ENCODE measurements around the gene MKNK2.

Gene MKNK2

DNA sequence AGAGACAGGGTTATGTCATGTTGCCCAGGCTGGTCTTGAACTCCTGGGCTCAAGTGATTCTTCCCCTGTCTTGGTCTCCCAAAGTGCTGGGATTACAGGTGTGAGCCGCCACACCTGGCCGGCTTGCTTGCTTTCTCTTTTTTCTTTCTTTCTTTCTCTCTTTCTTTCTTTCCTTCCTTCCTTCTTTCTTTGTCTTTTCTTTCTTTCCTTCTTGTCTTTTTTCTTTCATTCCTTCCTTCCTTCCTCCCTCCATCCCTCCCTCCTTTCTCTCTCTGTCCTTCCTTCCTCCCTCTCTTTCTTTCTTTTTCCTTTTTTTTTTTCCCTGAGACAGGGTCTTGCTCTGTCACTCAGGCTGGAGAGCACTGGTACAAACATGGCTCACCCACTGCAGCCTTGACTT, 28.8 kb downstream of the MKNK2 start:
- TF ChIP-seq GATA1 (IDR thresholded peaks at IDR 0.05; ENCODE audit: low read depth, low read length) (no peak), POLR2A (IDR thresholded peaks at IDR 0.05; ENCODE audit: low read length) (no peak)
- no peak for DNase-seq

DNA sequence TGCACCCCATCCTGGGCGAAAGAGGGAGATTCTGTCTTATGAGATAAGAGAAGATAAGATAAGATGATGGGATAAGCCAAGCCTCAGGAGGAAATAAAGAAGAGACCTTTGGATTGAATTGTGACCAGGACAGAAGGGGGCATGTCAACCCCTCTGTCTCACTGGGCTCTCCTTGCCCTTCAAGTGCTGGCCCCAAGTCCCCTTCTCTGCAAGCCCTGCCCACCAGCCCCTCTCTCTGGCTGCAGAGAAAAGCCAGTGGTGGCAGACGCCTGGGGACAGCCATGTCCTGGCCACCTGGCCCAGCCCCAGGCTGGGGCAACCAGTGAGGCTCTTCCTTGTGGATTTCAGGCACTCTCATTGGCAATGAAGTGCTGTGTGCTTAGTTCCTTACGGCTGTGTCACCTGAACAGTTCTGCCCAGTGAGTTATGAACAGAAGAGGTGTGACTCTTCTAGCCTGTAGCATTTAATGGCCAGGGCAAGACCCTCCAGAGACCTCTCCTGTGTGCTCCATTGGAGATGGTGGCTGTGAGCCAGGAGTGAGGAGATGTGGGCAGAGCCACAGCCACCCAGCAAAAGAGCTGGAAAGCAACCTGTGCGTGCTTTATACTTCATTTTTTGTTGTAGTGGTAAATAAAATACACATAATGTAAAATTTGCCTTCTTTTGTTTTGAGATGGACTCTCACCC, 29.4 kb downstream of the MKNK2 start:
- DNase-seq, result no peak
- TF ChIP-seq POLR2A (IDR thresholded peaks at IDR 0.05; ENCODE audit: low read length), result no peak
- TF ChIP-seq GATA1 (IDR thresholded peaks at IDR 0.05; ENCODE audit: low read depth, low read length), result no peak

DNA sequence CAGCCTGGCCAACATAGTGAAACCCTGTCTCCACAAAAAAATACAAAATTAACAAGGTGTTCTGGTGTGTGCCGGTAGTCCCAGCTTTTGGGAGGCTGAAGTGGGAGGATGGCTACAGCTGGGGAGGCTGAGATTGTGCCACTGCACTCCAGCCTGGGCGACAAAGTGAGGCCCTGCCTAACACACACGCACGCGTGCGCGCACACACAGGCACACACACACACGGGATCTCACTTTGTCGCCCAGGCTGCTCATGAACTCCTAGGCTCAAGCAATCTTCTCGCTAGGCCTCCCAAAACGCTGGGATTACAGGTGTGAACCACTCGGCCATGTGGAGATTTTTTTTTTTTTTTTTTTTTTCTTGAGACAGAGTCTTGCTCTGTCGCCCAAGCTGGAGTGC, 32.3 kb downstream of the MKNK2 start:
- no peak for TF ChIP-seq POLR2A (IDR thresholded peaks at IDR 0.05; ENCODE audit: low read length)
- no peak for TF ChIP-seq GATA1 (IDR thresholded peaks at IDR 0.05; ENCODE audit: low read depth, low read length)
- DNase-seq, result no peak

DNA sequence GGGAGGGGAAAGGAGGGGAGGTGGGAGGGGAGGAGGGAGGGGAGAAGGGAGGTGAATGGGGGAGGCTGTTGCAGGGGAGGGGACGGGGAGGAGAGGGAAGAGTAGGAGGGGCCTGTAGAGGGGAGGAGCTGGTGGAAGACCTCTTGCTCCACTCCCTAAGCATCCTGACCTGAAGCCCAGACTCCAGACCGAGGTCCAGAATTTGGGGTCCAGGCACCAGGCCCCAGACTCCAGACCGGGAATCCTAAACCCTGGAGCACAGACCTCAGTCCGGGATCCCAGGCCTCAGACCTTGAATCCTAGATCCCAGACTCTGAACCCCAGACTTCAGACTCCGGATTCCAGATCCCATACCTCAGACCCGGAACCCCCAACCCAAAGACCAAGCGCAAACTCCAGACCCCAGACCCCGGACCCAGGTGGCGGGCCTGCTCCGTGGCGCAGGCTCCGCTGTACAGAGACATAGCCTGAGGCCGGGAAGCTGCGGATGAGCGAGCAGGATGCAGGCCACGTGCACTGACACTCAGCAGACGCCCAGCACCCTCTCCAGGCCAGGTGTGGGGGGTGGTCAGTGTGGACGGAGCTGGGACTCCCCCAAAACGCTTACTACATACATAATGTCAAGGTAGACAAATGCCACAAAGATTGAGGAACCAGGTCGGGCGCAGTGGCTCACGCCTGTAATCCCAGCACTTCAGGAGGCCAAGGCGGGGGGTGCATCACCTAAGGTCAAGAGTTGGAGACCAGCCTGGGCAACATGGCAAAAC, 34.8 kb downstream of the MKNK2 start:
- DNase-seq, result peak; percentile 62 to 70
- TF ChIP-seq POLR2A (IDR thresholded peaks at IDR 0.05; ENCODE audit: low read length), result no peak
- TF ChIP-seq GATA1 (IDR thresholded peaks at IDR 0.05; ENCODE audit: low read depth, low read length), result no peak

DNA sequence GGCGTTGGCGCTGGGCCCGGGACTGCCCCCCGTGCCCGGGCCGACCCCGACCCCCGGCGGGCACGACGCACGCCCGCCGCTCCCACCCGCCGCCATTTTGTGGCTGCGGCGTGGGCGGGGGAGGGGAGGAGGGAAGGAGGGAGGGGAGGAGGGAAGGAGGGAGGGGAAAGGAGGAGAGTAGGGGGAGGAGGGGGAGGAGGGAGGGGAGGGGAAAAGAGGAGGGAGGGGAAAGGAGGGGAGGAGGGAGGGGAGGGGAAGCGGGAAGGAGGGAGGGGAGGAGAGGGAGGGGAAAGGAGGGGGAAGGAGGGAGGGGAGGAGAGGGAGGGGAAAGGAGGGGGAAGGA, 35.5 kb downstream of the MKNK2 start, which contains the start of gene BTBD2:
BTBD2 (minus strand) TSS at position 107 of the 343 bp plus-strand sequence; CDS start at position 96, 11 bp downstream.
- TF ChIP-seq GATA1 (IDR thresholded peaks at IDR 0.05; ENCODE audit: low read depth, low read length), result no peak
- no peak for TF ChIP-seq POLR2A (IDR thresholded peaks at IDR 0.05; ENCODE audit: low read length)
- peak; percentile 66 to 69 for DNase-seq

DNA sequence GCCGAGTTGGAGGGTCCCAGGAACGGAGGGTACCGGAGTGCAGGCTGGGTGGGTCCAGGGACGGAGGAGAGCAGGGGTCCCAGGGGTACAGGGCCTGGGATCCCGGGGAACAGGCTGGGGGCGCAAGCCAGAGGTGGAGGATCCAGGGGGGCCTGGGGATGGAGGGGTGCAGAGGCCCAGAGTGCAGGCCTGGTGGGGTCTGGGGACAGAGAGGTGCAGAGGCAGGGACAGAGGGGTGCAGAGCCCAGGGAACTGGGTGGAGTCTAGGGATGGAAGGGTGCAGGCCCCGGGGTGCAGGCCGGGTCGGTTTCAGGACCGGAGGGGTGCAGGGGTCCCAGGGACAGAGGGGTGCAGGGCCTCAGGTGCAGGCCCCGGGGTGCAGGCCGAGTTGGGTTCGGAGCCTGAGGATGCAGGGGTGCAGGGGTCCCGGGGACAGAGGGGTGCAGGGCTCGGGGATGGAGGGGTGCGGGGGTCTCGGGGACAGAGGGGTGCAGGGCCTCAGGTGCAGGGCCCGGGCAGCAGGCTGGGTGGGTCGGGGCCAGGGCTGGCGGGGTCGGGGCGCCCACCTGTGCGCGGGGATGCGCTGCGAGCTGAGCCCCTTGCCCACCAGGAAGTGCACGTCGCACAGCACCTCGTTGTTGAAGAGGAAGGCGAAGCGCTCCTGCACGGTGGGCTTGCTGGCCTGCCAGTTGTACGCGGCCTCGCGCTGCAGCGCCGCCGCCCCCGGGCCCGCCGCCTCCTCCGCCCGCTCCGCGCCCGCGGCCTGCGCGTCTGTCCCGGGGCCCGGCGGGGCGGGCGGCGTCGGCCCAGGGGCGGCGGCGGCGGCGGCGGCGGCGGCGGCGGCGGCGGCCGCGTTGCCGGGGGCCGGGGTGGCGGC, 36.1 kb downstream of the MKNK2 start:
- TF ChIP-seq POLR2A (IDR thresholded peaks at IDR 0.05; ENCODE audit: low read length), result no peak
- TF ChIP-seq GATA1 (IDR thresholded peaks at IDR 0.05; ENCODE audit: low read depth, low read length), result no peak
- DNase-seq, result peak; percentile 60 to 69

DNA sequence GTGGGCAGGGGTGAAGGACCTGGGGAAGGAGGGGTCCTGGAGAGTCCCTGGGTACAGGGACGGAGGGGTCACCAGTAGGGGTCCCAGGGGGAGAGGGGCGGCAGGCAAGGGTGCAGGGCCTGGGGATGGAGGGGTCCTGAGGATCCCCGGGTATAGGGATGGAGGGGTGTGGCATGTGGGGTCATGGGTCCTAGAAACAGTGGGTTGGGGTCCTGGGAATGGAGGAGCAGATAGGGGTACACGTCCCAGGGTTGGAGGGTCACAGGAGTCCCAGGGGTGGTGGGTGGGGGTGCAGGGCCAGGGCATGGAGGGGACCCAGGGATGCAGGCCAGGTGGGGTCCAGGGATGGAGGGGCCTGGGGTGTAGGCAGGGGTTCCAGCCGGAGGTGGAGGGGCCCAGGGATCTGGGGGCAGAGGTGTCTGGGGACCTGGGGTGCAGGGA, 36.9 kb downstream of the MKNK2 start:
- no peak for TF ChIP-seq GATA1 (IDR thresholded peaks at IDR 0.05; ENCODE audit: low read depth, low read length)
- no peak for TF ChIP-seq POLR2A (IDR thresholded peaks at IDR 0.05; ENCODE audit: low read length)
- no peak for DNase-seq

DNA sequence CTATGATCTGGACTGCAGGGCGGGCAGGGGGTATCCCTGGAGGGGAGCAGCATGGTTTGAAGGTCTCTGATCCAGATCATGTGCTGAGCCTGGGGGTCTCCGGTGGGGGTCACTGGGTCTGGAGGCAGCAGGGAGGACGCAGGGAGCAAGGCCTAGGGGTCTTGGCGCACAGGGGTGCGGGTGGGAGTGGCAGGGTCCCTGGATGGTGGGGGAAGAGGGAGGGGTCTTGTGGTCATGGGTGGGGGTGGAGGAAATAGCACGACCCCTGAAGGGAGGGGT, 37.4 kb downstream of the MKNK2 start:
- no peak for DNase-seq
- no peak for TF ChIP-seq GATA1 (IDR thresholded peaks at IDR 0.05; ENCODE audit: low read depth, low read length)

DNA sequence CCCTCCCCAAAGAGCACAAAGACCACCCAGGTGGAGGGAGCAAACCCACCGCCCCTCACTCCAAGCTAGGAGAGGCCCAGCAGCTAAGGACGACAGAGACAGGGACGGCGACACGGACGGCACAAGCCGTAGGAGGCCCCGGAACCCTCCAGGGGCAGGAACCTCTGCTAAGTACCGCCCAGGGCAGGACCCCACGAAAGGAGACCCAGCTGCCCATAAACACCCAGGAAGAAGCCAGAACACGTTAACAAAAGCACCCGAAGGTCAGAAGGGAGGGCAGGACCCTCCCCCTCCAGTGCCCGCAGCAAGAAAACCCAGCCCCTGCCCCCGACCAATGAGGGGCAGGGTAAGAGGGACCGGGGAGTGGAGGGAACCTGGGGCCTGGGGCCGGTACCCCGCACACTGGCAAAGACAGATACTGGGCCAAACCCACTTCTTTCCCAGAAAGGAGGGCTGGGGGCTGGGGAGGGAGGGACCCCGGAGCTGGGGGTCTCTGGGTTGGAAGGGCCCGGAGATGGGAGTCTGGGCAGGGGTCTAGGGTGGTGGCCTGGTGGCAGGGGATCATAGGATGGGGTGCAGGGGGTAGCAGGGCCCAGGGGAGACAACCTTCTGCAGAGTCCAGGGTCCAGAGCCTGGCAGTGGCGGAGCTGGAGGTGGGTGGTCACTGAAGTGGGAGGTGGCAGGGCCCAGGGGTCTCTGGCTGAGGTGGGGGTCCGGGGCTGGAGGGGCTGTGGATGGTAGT, 37.9 kb downstream of the MKNK2 start:
- TF ChIP-seq GATA1 (IDR thresholded peaks at IDR 0.05; ENCODE audit: low read depth, low read length) (no peak), POLR2A (IDR thresholded peaks at IDR 0.05; ENCODE audit: low read length) (no peak)
- DNase-seq, result no peak

DNA sequence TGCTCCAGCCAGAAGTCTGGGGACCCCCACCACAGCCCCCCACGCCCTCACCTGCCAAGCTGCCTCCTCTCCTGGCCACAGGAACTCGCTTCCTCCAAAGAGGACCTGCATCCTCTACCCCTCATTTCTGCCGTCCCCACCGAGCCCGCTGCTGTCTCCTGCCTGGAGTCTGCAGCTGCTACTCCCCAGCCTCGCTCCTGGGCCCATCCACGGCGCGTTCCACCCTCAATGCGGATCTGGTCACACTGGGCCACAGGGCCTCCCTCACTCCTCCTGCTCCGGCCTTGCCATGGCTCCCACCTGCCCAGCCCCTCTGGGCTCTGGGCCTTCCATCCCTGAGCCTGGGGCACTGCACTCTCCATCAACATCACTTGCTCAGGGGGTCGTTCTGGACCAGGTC, 39.9 kb downstream of the MKNK2 start:
- TF ChIP-seq GATA1 (IDR thresholded peaks at IDR 0.05; ENCODE audit: low read depth, low read length), result no peak
- no peak for TF ChIP-seq POLR2A (IDR thresholded peaks at IDR 0.05; ENCODE audit: low read length)
- DNase-seq, result no peak

DNA sequence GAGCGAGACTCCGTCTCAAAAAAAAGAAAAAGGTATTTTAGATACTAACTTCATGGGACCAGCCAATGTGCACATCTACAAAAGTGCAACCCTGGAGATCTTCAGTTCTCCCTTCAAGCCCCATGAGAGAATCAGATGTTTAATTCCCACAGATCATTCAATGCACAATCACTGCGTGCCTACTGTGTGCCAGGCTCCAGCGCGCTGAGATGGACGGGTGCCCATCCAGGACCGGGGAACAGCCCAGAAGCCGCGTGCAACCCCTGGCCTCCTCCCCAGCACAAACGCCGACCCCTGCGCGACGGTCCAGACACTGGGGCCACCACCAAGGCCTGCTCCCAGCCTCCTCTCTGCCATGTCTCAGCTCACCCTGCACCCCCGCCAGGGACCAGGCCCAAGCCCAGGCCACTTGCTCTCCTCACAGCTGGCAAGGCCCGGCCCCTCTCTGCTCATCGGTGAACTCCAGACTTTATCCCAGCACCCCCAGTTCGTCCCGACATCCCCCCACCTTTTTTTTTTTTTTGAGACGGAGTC, 40.8 kb downstream of the MKNK2 start:
- TF ChIP-seq POLR2A (IDR thresholded peaks at IDR 0.05; ENCODE audit: low read length) (no peak), GATA1 (IDR thresholded peaks at IDR 0.05; ENCODE audit: low read depth, low read length) (no peak)

DNA sequence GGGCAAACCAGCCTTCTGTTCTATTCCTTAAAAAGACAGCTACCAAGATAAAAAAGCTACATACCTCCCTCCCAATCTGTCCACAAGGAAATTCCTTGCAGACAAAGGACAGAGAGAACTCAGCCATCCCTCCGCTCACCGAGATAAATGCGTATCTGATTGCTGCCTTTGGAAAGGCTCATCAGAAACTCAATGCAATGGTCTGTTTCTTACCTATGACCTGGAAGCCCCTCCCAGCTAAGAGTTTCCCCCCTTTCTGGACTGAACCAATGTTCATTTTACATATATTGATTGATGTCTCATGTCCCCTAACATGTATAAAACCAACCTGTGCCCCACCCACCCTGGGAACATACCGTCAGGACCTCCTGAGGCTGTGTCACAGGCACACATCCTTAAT, 47.2 kb downstream of the MKNK2 start:
- TF ChIP-seq GATA1 (IDR thresholded peaks at IDR 0.05; ENCODE audit: low read depth, low read length) (no peak), POLR2A (IDR thresholded peaks at IDR 0.05; ENCODE audit: low read length) (no peak)
- no peak for DNase-seq

More for the DNA sequence above, 40.8 kb downstream of the MKNK2 start:
- DNase-seq, result no peak

DNA sequence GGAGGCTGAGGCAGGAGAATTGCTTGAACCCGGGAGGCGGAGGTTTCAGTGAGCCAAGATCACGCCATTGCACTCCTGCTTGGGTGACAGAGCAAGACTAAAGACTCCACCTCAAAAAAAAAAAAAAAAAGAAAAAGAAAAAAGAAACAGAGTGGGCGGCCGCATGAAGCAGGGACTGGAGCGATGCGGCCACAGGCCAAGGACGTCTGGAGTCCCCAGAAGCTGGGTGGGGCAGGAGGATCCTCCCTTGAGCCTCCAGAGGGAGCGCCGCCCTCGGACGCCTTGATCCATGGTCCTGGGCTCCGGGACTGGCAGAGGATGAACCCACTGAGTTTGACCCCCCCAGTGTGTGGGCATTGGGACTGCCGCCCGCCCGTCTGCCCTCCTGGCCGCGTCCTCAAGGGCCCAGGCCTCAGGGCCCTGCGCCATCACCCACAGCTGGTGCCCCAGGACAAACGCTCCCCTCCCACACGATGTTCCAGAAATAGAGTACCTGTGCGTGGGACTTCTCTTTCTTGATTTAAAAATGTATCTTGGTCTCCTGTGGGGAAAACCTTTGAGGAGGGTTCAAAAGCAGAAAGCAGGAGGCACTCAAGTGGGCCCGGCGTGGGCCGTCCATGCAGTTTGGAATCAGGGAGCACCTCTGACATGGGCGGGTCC, 51.1 kb downstream of the MKNK2 start:
- no peak for DNase-seq
- TF ChIP-seq GATA1 (IDR thresholded peaks at IDR 0.05; ENCODE audit: low read depth, low read length) (no peak), POLR2A (IDR thresholded peaks at IDR 0.05; ENCODE audit: low read length) (no peak)
